ENCODE measurements around the gene UBE2I.
"Not testable (repeated sequence)": the region's sequence is repeated elsewhere in the genome, so short reads cannot be mapped to it uniquely, and the experiment has no call there.

Gene UBE2I

DNA sequence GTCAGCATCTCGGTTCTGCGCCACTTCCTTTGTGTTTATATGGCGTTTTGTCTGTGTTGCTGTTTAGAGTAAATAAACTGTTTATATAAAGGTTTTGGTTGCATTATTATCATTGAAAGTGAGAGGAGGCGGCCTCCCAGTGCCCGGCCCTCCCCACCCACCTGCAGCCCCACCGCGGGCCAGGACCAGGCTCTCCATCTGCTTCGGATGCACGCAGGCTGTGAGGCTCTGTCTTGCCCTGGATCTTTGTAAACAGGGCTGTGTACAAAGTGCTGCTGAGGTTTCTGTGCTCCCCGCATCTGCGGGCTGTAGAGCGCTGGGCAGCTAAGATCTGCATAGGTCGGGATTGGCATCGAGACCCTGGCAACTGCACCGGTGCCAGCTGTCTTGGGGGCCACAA lies 15.8 kb downstream of the UBE2I start:
- Mint-ChIP-seq H3K36me3 (peaks cover 20% of the 10 kb centered on the region), H3K27me3 (no peaks in the 10 kb centered on the region), H3K4me1 (peaks cover 10% of the 10 kb centered on the region), H3K4me3 (no peak overlapping the region), H3K27ac (peak overlapping the region; percentile 80), H3K9me3 (no peaks in the 10 kb centered on the region)
- ATAC-seq = no peak

DNA sequence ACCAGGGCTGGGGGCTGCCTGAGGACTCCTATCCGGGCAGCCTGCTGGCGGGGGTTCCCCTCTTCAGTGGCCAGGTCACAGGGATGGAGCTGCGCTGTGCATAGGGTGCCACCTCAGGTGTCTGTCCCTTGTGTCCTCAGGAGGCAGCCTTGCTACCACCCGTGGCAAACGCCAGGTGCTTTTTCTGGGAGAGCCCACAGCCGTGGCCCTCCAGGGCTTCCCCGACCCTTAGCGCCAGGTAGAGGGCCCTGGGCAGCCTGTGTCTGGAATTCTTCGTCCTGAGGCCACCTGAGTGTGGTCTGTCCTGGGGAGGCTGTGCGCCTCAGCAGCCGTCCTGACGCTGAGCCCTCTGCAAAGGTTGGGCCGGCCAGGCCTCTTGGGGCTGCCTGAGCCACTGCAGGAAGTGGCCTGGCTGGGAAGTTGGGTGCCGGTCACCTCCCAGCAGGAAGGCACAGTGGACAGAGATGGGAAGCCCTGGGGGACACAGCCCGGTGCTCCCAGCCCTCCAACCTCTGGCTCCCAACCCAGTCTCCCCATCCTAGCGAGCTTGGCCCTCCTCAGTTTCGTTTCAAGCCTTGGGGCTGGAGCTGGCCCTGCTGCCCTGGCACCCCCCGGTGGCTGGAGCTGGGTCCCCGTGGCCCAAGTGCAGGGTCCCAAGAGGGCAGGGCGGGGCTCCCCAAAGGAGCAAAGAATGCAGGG lies 16.4 kb downstream of the UBE2I start:
- peak overlapping the region; percentile 80 for H3K27ac Mint-ChIP-seq
- peak; percentile 58 for ATAC-seq
- peak overlapping the region; percentile 52 for H3K4me3 Mint-ChIP-seq
- H3K9me3 Mint-ChIP-seq = no peaks in the 10 kb centered on the region
- H3K4me1 Mint-ChIP-seq = peaks cover 10% of the 10 kb centered on the region
- peaks cover 16% of the 10 kb centered on the region for H3K36me3 Mint-ChIP-seq
- no peaks in the 10 kb centered on the region for H3K27me3 Mint-ChIP-seq

DNA sequence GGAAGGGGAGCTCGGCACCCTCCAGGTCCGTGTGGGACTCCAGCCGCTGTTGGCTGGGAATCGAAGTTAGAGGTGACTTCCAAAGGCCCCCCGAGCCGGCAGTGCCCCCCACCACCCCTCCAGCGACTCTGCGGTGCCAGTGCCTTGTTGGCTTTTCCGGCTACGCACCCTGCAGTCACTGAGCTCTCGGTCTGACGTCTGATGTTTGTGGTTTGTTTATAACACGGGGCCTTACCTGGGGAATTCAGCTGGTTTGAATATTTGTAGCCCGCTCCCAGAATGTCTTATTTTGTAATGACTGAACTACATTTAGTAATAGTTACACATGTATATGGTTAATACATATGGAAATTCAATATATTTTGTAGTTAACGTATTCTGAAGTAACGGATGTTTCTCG lies 17.0 kb downstream of the UBE2I start:
- ATAC-seq = peak; percentile 75
- Mint-ChIP-seq H3K27ac (peak overlapping the region; percentile 80), H3K27me3 (peaks cover 5% of the 10 kb centered on the region), H3K9me3 (no peaks in the 10 kb centered on the region), H3K4me1 (peaks cover 14% of the 10 kb centered on the region), H3K4me3 (peak overlapping the region; percentile 66), H3K36me3 (peaks cover 16% of the 10 kb centered on the region)

DNA sequence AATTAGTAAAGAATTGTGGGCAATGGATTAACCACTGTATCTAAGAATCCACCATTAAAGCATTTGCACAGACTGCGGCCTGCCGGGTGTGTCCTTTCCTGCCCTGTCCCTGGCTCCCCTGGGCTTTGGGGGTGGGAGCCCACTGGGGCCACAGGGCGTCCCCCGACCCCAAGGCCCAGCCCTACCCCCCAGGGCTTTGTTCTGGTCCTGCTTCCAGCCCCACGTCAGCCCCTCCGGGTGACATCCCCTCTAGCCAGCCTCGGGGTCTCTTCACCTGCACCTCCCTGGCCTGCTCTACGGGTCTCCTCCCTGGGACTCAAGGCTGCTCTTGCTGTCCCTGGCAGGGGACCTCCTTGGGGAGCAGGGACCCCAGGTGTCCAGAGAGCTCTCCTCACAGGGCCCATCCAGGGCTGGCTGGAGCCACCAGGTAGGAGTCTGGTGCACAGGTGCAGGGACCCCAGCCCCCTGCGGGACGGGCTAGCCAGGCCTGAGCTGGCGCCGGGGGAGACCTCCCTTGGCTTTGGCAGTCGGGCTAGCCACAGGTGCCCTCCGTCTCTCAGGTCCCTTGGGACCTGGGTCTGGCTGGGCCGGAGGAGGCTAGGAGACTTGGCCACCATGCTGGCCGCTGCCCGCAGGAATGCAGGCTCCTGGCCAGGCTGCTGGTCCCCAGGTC lies 17.6 kb downstream of the UBE2I start:
- Mint-ChIP-seq H3K9me3 (no peaks in the 10 kb centered on the region), H3K4me3 (peak overlapping the region; percentile 66), H3K36me3 (peaks cover 16% of the 10 kb centered on the region), H3K27ac (peak overlapping the region; percentile 80), H3K27me3 (peaks cover 10% of the 10 kb centered on the region), H3K4me1 (peaks cover 21% of the 10 kb centered on the region)
- peak; percentile 18 for ATAC-seq

- H3K36me3 Mint-ChIP-seq = peaks cover 16% of the 10 kb centered on the region
- H3K4me3 Mint-ChIP-seq = no peak overlapping the region
- H3K4me1 Mint-ChIP-seq = peaks cover 26% of the 10 kb centered on the region
- no peak for ATAC-seq
- peak overlapping the region; percentile 80 for H3K27ac Mint-ChIP-seq
- no peaks in the 10 kb centered on the region for H3K9me3 Mint-ChIP-seq
- H3K27me3 Mint-ChIP-seq = peaks cover 15% of the 10 kb centered on the region
These were observed 18.1 kb downstream of the UBE2I start for GRCh38 chr16:1327619-1327947.

DNA sequence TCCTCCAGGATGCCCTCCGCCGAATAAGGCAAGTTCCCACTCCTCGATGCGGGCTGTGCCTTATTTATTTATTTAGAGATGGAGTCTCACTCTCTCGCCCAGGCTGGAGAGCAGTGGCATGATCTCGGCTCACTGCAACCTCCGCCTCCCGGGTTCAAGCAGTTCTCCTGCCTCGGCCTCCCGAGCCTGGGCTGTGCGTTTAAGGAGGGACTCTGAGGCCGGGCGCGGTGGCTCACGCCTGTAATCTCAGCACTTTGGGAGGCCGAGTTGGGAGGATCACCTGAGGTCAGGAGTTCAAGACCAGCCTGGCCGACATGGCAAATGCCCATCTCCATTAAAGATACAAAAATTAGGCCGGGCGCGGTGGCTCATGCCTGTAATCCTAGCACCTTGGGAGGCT lies 18.7 kb downstream of the UBE2I start:
- not testable (repeated sequence) for H3K4me3 Mint-ChIP-seq, H3K27ac Mint-ChIP-seq

DNA sequence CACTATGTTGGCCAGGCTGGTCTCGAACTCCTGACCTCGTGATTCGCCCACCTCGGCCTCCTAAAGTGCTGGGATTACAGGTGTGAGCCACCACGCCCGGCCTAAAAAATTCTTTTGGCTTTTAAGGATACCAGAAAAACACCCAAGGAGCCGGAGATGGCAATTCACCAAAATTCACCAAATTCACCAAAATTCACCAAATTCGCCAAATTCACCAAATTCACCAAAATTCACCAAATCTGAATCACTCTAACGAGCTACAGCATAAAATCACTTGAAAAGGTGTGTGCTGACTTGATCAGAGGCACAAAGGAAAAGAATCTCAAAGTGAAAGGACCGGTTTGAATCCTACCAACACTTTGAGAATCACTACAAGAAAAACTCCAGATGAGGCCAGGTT lies 19.5 kb downstream of the UBE2I start:
- not testable (repeated sequence) for H3K27ac Mint-ChIP-seq, ATAC-seq, H3K9me3 Mint-ChIP-seq, H3K4me3 Mint-ChIP-seq, H3K36me3 Mint-ChIP-seq
- peaks cover 29% of the 10 kb centered on the region for H3K4me1 Mint-ChIP-seq
- peaks cover 18% of the 10 kb centered on the region for H3K27me3 Mint-ChIP-seq

More for the DNA sequence above, 18.7 kb downstream of the UBE2I start:
- Mint-ChIP-seq H3K36me3 (peaks cover 16% of the 10 kb centered on the region), H3K4me1 (peaks cover 29% of the 10 kb centered on the region), H3K27me3 (peaks cover 18% of the 10 kb centered on the region)
- not testable (repeated sequence) for H3K9me3 Mint-ChIP-seq, ATAC-seq

- no peak for ATAC-seq
- Mint-ChIP-seq H3K9me3 (no peaks in the 10 kb centered on the region), H3K36me3 (no peaks in the 10 kb centered on the region), H3K4me1 (peaks cover 40% of the 10 kb centered on the region), H3K27ac (no peak overlapping the region), H3K4me3 (no peak overlapping the region), H3K27me3 (peaks cover 18% of the 10 kb centered on the region)
These were observed 21.0 kb downstream of the UBE2I start for GRCh38 chr16:1330260-1330914.

GRCh38 chr16:1330931-1331711 lies 21.7 kb downstream of the UBE2I start:
- Mint-ChIP-seq H3K4me3 (peak overlapping the region; percentile 76), H3K27me3 (peaks cover 18% of the 10 kb centered on the region), H3K27ac (peak overlapping the region; percentile 88), H3K4me1 (peaks cover 47% of the 10 kb centered on the region), H3K9me3 (no peaks in the 10 kb centered on the region), H3K36me3 (no peaks in the 10 kb centered on the region)
- no peak for ATAC-seq

DNA sequence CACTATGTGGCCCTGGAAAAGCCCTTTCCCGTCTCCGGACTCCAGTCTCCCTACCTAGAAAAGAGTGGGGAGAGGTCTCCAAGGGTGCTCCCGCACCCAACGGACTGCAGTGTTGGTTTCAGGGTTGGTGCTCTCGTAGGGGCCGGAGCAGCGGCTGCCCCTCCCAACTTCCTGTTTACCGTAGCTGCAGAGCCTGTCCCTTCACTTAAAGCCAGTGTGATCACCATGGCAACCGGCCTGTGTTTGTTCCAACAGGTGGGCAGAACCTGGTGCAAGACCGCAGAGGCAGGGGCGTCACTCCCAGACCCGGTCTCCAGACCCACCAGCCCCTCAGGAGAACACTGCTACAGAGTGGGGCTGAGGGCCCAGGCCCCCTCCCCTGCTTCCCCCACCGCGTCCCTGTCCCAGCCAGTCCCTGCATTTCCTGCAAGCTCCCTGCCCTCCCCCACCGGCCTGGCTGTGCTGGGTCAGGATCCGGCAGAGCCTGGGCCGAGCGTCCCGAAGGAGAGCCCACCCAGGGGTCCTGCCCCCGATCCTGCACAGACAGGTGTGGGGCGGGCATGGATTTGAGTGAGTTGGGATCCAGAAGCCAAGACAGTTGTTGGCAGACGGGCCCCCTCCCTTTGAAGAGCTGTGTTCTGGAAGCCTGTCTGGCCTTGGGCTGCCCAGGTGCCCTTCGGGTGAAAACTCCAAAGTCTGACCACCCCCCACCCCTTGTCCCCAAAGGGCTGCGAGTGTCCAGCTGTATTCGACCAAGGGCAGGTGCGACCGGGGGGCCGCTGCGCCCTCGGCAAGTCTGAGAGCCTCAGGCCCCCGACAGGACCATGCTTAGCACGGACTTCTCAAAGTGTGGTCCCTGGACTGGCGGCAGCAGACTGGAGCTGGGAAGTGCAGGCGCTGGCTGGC lies 22.5 kb downstream of the UBE2I start:
- peaks cover 18% of the 10 kb centered on the region for H3K27me3 Mint-ChIP-seq
- peak overlapping the region; percentile 88 for H3K27ac Mint-ChIP-seq
- ATAC-seq = peak; percentile 79
- peak overlapping the region; percentile 76 for H3K4me3 Mint-ChIP-seq
- no peaks in the 10 kb centered on the region for H3K9me3 Mint-ChIP-seq
- H3K36me3 Mint-ChIP-seq = no peaks in the 10 kb centered on the region
- peaks cover 49% of the 10 kb centered on the region for H3K4me1 Mint-ChIP-seq

DNA sequence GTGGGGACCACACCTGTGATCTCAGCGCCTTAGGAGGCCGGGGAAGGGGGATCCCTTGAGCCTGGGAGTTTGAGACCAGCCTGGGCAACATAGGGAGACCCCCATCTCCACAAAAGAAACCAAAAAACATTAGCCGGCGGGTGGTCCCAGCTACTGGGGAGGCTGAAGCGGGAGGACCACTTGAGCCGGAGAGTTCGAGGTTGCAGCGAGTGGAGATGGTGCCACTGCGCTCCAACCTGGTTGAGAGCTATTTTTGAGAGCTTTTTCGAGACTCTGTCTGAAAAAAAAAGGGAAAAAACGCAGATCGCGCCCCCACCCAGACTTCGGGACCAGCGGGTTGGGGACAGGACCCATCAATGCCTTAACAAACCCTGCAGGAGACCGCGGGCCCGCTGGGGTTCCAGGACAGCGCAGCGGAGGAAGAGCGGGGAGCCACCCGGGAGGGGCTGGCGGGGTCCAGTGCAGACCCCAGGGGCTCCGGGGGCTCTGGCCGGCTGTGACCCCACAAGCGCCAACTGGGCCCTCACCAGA lies 23.2 kb downstream of the UBE2I start:
- Mint-ChIP-seq H3K9me3 (no peaks in the 10 kb centered on the region), H3K4me3 (peak overlapping the region; percentile 76), H3K27ac (peak overlapping the region; percentile 88), H3K4me1 (peaks cover 46% of the 10 kb centered on the region), H3K36me3 (no peaks in the 10 kb centered on the region), H3K27me3 (peaks cover 18% of the 10 kb centered on the region)
- peak; percentile 2 for ATAC-seq

DNA sequence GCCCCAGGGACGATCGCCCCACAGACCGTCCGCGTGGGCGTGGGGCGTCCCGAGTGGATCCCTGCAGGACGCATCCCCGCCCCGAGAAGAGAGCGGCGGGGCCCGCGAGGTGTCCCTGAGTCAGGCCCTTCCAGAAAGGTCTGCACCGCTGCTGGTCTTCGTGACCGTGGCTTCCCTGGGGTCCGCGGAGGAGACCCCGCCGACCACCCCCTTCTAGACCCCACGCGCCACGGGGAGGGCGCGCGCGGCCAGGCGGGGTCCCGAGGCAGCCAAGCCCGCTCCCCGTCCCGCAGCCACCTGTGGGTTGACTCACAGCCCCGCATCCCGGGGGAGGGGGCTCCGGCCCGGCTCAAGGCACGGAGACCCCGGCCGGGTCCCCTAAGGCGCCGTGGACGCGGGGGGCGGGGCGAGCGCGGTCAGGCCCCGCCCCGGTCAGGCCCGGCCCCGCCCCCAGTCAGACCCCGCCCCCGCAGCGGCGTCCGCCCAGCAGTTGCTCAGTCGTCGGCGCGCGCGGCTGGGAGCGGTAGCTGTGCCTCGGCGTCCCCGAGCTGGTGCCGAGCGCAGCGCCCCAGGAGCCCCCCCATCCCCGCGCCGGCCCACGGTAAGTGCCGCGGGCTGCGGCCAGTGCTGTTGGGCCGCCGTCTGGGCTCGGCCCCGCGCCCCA lies 23.8 kb downstream of the UBE2I start, which contains the start of gene BAIAP3:
Gene BAIAP3 (plus strand): TSS at position 497 of the 664 bp plus-strand sequence. CDS start 4,905 bp downstream, outside the sequence.
- Mint-ChIP-seq H3K27ac (peak within 1 kb of the TSS; percentile 88), H3K4me3 (peak within 1 kb of the TSS; percentile 76)
- ATAC-seq = peak; percentile 59

DNA sequence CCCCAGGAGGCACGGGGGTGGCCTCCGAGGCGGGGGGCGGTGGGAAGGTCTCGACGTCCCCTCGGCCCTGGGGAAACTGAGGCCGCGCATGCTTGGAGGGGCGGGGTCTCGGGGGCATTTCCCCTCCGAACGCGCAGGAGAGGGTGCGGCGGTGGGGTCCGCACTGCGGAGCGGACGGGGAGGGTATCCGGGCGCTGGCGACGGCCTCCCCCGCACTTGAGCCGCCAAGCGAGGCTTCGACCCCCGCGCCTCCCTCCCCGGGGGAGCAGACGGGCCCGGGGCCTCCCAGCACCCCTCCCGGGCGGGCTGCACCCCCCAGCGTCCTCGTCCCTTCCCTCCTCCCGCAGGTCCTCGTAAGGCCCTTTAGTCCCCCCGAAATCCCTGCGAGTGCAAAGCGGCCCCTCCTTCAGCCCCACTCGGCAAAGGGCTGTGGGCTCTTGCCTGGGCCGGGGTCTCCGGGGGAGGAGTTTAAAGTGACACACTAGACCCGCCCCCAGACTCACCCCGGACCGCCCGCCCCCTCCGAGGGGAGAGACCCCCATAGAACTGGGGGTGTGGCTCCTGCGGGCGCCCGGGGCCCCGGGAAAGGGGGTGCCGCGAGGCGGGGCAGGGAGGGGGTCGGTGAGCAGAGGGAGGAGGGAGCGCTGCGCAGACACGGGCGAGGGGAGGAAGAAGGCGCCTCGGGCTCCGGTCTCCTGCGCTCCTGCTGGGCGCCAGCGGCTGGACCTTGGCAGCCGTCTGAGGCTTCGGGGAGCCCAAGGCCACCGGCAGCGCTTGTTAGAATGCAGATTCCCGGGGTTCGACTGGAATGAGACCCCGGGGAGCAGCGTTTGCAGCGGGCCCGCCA lies 24.6 kb downstream of the UBE2I start:
- ATAC-seq = no peak
- Mint-ChIP-seq H3K9me3 (no peaks in the 10 kb centered on the region), H3K4me3 (peak overlapping the region; percentile 58), H3K27me3 (peaks cover 18% of the 10 kb centered on the region), H3K4me1 (peaks cover 46% of the 10 kb centered on the region), H3K27ac (no peak overlapping the region), H3K36me3 (no peaks in the 10 kb centered on the region)

More for the DNA sequence above, 23.8 kb downstream of the UBE2I start, which contains the start of gene BAIAP3:
- peaks cover 46% of the 10 kb centered on the region for H3K4me1 Mint-ChIP-seq
- H3K9me3 Mint-ChIP-seq = no peaks in the 10 kb centered on the region
- H3K27me3 Mint-ChIP-seq = peaks cover 18% of the 10 kb centered on the region
- H3K36me3 Mint-ChIP-seq = no peaks in the 10 kb centered on the region
